Measurements from ENCODE around the gene ACAD8. TPM values are rescaled to one million over a fixed set of nuclear protein-coding genes. Genes with fewer than 3 reads are reported as not detected.

ACAD8 gene
- 50.7 TPM for total RNA-seq

DNA sequence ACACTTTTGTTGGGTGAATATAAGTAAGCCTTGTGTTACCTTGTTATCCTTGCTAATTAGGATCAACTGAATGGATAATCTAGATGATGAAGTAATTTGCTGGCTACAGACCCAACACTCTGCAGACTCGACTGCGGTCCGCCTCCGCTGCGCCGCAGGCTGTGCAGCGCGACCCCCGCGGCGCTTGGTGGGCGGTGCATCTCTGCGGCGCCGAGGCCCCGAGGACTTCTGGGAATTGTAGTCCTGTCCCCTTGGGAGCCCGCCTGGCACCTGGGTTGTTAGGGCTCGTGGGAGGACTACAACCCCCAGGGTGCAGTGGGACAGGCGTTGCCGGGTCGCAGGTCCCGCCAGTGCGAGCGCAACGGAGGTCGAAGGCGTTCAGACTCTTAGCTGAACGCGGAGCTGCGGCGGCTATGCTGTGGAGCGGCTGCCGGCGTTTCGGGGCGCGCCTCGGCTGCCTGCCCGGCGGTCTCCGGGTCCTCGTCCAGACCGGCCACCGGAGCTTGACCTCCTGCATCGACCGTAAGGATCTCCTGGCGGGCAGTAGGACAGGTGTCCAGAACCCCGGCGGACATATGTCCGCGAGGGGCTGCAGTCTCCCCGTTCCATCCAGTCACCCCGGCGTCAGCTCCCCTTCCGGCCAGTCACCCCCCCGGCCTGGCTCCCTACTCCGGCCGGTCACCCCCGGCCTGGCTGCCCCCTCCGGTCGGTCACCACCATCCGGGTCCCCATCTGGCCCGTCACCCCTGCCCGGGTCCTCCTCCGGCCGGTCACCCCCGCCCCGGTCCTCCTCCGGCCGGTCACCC lies at the start of gene ACAD8, which contains the start of gene THYN1:
TSS of gene ACAD8 (plus strand) at position 381 of the 806 bp plus-strand sequence. CDS start at position 414, 33 bp downstream.
TSS of gene THYN1 (minus strand) at position 165 of the 806 bp plus-strand sequence. CDS start 470 bp downstream, outside the sequence.

DNA sequence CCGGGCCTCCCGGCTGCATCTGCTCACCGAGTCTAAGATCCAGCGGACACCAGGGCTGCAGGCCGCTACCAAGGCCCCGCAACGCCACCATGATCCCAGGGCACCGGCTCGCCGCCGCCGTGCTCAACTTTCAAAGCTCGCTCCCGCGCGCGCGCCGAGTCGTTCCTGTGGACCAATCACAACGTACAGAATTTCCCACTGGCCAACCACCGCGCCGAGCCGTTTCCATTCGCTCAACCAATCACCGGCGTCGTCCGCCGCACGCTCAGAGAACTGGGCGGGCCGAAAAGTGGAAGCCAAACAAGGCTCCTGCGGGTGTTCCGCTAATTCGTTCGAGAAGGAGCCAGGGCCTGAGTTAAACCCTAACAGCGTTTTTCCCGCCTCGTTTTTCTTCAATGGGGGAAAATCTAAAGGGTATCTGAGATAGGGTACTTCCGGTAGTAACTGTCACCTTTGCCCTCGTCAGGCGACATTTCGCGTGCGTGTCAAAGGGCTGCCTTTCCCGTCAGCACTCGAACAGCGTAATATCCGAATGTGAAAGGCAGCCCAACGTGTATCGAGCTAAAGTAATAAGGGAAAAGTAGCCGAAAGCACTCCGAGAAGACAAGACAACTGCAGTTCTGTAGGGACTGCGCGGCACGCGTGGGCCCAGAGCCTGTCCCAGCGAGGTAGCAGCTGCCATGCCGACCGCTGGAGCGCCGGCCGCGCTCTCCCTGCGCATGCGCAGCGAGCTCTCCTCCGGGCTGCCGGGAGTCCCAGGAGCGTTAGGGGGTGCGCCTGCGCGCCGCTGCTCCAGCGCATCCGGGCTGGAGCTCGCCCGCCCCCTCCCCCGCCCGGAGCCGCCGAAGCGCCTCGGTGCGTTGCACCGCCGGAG lies 29.3 kb upstream of the ACAD8 start, which contains the start of the genes NCAPD3 and VPS26B:
TSS of gene NCAPD3 (minus strand) at position 132 of the 874 bp plus-strand sequence. CDS start at position 91, 41 bp downstream.
TSS of gene VPS26B (plus strand) at position 836 of the 874 bp plus-strand sequence. CDS start 452 bp downstream, outside the sequence.

DNA sequence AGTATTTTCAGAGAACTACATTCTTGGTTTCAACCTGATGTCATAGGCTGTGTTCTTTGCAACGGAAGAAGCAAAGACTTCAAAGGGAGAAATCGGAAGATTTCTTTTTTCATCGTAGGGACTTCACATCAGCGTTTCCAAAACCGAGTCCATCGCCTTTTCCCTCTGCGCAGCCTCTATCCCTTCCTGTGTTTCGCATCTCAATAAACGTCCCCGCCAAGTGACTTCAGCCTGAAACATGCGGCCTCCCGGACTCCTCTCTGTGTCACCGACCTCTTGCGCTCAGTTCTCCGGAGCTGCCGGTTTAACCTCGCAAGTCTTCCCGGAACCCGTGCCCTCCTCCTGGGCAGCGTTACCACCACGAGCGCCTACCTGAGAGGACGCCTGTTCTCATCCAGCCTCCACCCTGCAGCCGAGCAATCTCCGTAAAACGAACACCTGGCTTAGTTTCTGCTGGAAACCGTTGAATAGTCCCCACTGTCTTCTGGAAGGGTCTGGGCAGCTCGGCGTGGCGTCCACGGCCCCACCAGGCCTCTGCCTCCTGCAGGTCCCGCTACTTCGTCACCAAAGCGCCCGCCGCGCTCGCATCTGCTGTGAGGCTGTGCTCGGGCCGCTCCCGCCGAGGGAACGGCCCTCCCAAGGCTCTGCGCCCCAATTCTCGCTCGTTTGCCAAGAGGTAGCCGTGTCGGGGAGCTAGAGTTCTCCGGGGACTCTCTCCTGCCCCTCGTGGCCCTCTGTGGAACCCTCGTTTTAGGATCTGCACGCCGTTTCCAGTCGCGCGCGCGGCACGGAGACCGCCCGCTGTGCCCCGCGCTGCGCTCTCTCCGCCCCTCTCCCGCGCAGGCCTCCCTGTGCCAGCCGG lies 22.4 kb downstream of the ACAD8 start, which contains the start of gene GLB1L3:
TSS of gene GLB1L3 (plus strand) at position 846 of the 862 bp plus-strand sequence. CDS start 362 bp downstream, outside the sequence.

Other genes starting within 250 kb of the ACAD8 start
- 46.0 TPM for gene JAM3, start 184.5 kb upstream of the ACAD8 start, total RNA-seq
- gene NCAPD3, start 29.6 kb upstream of the ACAD8 start, total RNA-seq, result 29.1 TPM
- 119 TPM for gene VPS26B, start 28.9 kb upstream of the ACAD8 start, total RNA-seq
- gene THYN1, start 216 bp upstream of the ACAD8 start, total RNA-seq, result 42.3 TPM
- gene GLB1L3, start 22.8 kb downstream of the ACAD8 start, total RNA-seq, result 0.94 TPM
- gene GLB1L2, start 78.4 kb downstream of the ACAD8 start, total RNA-seq, result 2.2 TPM
- 75.4 TPM for gene B3GAT1, start 158.7 kb downstream of the ACAD8 start, total RNA-seq